NCI-H2196 (cell line): ENCODE data around the gene FOSB.
"Not testable (repeated sequence)": the region's sequence is repeated elsewhere in the genome, so short reads cannot be mapped to it uniquely, and the experiment has no call there.

Experiments
- DNase-seq: peaks from one replicate; lab custom pipeline; 2025; ENCODE audit not compliant: unreplicated experiment; lab: John Stamatoyannopoulos, UW

Gene FOSB

DNA sequence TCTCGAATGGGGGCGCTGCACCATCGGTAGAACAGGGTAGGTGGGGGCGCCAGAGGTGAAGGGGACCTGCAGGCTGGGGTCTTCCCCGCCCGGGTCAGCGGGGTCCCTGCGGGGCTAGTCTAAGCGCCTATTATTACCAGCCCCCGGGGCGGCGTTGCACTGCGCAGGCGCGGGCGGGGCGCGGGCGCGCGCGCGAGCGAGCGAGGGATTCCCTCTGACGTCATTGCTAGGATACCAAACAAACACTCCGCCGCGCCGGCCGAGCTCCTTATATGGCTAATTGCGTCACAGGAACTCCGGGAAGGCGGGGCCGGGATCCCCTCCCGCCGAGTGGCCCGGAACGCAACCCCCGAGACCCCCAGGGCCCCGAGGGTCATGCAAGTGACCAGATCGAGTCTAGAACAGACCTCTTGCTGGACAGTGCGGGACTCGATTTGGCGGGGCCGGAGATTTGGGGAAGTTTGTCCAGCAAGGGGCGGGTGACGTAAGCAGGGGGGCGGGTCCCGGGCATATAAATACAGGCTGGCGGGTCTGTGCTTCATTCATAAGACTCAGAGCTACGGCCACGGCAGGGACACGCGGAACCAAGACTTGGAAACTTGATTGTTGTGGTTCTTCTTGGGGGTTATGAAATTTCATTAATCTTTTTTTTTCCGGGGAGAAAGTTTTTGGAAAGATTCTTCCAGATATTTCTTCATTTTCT lies at the start of gene FOSB:
TSS of gene FOSB (plus strand) at position 541 of the 703 bp plus-strand sequence. CDS start 591 bp downstream, outside the sequence.
- peak; percentile 95 for DNase-seq

DNA sequence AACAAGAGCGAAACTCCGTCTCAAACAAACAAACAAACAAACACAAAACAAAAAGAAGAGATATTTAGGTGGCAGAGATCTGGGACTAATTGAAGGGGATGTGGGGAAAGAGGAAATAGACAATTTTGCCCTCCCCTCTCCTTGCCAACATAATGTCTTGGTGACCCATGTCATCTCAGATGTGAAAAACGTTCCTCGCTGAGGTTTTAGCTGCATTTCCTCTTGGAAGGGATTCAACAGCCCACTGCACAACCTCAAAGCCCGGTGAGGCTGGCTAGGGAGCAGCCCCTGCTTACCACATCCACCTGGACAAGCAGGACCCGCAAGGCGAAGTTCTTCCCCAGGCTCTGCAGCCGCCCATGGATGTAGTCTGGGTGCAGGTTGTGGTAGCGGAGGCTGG lies 49.0 kb upstream of the FOSB start:
- no peak for DNase-seq

DNA sequence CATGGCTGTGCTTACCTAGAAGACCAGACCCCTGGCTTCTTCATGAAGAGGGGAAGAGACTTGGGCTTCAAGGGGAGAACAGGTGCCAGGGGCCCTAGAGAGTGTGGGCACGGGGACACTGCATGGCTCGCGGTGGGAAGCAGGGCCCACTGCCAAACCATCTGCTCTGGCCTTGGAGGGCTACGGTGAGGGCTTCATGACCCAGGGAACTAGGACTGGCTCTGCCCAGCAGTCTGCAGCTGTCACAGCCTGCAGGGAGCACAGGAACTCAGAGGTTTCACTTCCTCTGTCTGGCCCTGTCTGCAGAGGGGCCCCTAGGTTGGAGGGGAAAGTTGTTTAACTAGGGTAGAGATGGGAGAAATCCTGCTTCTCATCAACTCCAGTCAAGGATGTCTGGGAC lies 48.4 kb upstream of the FOSB start:
- DNase-seq = no peak

DNA sequence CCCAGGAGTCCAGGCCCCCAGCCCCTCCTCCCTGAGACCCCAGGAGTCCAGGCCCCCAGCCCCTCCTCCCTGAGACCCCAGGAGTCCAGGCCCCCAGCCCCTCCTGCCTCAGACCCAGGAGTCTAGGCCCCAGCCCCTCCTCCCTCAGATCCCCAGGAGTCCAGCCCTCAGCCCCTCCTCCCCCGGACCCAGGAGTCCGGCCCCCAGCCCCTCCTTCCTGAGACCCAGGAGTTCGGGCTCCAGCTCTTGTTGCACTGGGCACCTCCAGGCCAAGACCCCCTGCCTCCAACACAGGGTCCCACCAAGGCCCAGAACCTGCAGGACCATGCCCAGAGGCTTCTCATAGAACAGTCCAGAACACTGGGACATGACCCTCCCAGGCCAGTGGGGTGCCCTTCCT lies 47.9 kb upstream of the FOSB start:
- no peak for DNase-seq

DNA sequence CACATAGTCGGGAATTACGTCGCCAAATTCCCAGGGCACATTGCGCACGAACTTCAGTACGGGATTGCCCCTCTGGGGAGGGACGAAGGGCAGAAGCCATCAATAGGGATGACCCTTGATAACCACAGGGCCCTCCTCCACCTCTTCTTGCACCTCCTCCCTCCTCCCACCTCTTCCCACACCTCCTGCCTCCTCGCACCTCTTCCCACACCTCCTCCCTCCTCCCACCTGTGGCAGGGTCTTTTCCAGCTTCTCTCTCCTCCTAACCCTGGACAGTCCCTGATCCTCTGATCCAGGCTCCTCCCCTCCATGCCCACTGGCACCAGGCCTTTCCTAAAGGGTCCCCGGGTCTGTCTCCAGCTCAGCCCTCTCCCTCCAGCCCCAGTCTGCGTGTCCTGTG lies 47.4 kb upstream of the FOSB start:
- DNase-seq = no peak

DNA sequence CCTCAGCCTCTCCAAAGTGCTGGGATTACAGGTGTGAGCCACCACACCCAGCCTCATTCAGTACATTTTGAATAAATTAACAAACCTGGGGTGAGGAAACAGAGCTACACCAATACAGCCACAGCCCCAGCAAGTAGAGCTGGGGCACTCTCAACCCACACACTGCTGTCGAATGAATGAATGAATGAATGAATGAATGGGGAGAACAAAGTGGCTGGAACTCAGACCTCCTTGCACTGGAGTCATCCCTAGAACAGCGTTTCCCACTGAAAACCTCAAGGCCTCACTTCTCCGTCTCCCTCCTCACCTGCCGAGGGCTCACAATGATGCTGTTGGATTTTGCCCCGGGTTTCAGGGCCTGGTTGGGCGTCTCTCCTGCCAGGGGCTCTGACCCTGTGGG lies 46.9 kb upstream of the FOSB start:
- no peak for DNase-seq

DNA sequence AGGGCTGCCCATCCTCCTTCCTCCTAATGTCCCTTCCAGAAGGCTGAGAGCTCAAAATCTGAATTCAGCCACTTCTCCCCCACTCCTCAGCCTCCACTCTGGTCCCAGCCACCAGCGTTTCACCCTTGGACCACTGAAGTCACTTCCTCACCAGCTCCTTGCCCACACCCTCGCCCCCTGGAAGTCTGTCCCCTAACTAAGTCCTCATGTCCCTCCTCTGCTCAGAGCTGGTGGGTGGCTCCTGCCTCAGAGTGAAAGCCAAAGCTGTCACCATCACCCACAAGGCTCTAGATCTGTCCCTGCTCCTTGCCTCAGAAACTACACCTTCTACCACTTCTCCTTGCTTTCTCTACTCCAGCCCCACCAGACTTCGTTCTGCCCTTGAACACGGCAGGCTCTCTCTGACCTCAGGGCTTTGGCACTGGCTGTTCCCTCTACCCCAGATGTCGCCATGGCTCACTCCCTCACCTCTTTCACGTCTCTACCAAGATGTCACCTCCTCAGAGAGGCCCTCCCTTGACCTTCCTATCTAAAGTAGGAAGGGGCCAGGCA lies 45.8 kb upstream of the FOSB start:
- DNase-seq = no peak

DNA sequence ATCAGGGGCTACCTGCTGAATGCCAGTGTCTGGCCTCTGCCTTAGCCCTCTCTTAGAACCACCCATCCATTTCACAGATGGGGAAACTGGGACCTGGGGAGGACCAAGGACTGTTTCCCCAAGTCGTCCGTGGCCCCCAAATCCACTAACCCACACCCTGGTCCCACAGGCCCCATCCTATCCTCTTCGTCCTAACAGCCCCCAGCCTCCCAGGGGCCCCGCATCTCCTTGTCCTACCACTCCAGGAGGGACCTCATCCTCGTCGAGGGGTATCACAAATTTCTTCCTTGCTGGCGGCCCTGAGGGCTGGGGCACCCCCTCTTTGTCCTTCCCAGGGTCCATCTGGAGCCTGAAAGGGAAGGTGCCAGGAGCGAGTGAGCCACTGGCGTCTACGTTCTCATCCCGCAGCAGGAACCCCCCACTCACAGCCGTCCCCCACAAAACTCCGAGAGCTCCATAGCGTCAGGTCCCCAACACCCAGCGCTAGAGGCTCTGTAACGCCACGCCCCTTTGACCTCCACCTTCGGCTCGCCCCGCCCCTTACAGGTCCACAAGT lies 44.7 kb upstream of the FOSB start:
- no peak for DNase-seq

DNA sequence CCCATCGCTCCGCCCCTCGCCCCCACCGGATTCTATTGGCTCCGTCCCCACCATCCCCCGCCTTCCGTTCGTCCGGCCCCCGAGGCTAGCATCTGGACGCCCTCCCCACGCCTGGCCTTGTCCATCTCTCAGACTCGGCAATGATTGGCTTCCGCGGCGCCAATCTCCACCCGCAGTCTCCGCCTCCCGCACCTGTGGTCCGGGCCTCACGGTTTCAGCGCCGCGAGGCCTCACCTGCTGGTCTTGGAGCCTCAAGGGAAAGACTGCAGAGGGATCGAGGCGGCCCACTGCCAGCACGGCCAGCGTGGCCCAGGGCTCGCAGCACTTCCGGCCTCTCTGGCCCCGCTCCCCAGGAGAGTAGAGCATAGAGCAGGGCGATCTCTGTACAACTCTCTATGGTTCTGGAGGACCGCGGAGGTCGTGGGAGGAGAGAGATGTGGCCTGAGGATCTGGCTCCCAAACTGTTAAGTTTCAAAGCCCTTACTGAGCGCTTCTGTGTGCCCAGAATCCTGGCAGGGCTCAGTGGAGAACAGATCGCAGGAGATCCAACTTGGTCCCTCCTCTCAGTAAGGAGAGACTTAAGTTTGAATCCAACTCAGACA lies 44.1 kb upstream of the FOSB start, which contains the start of gene ERCC1:
TSS of gene ERCC1 (minus strand) at position 329 of the 602 bp plus-strand sequence. CDS start 543 bp downstream, outside the sequence.
- peak; percentile 100 for DNase-seq

DNA sequence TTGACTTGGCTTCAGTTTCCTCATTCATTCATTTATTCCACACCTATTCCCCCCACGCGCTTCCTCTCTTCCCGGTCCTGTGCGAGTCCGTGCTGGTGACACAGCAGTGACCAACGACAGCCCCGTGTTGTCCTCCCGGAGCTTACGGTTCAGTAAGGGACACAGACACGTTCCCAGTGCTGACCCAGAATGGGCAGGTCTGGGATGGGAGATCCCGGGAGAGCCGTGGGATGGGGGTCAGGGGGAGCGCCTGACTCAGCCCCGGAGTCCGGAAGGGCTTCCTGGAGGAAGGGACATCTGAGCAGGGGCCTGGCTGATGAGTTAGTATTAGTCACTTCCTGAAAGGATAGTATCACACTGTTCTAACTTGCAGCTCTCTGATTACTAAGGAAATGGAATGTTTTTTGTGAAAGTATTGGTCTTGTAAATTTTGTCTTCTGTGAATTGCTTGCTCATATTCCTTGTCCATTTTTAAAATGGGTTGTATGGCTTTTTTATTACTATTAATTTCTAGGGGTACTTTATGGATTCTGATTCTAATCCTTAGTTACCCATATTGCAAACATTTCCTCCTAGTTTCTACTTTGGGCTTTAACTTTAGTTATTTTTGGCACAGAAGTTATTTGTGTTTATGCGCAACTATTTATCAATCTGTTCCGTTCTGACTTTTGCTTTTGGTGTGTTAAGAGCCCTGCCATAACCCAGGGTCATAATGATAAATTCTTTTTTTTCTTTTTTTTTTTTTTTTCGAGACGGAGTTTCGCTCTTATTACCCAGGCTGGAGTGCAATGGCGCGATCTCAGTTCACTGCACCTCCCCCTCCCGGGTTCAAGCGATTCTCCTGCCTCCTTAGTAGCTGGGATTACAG lies 43.4 kb upstream of the FOSB start:
- DNase-seq = peak; percentile 40

DNA sequence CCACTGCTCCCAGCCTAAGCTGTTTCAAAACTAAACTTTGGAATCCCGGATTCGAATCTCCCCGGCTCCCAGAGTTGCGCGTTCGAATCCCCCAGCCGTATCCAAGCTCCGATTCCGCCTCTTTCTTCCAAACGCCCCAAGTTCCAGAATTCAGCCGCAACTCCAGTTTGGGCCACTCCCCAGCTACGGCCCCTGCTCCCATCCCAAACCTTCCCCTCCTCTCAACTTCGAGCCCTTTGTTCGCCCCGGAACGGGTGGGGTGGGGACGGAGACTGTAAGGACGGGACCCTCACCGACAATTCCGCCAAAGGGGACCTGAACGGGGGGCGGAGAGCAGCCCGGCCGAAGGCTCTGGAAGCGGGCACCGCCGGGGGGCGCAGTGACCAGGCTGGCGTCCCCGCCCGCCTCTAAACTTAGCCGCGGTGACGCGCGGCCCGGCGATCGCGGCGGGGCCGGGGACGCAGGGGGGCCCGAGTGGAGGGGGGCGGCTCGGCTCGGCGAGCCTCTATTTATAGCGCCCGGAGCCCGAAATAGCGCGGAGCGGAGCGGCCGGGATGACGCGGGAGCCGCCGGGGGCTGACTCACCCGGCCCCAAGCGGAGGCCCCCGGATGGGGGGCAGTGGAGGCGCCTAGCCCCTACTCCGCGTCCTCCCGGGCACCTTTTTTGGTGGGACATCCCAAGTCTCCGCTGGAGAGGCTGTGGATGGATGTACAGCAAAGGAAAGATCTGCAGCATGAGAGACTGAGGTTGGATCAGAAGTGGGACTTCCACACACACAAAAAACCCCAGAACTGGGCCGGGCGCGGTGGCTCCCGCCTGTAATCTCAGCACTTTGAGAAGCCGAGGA lies 39.2 kb upstream of the FOSB start:
- DNase-seq = no peak

DNA sequence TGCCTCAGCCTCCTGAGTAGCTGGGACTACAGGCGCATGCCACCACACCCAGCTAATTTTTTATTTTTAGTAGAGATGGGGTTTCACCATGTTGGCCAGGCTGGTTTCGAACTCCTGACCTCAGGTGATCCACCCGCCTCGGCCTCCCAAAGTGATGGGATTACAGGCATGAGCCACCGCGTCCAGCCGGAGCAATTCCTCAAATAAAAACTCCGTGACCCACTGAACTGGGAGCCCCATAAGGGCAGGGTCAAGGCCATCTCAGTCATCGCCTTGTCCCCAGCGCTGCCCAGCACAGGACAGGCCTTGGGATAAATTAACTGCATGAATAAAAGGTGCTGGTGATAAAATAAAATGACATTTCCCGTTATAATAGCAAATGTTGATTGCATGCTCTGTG lies 37.9 kb upstream of the FOSB start:
- not testable (repeated sequence) for DNase-seq

DNA sequence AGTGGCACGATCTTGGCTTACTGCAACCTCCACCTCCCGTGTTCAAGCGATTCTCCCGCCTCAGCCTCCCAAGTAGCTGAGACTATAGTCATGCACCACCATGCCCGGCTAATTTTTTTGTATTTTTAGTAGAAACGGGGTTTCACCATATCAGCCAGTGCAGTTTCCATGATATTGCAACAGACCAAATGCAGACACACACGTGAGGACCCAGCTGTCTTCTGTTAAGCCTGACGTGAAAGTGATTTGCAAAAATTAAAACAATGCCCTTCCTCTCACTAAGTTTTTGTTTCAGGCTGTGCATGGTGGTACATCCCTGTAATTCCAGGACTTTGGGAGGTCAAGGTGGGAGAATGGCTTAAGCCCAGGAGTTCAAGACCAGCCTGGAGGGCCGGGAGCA lies 36.8 kb upstream of the FOSB start:
- not testable (repeated sequence) for DNase-seq

DNA sequence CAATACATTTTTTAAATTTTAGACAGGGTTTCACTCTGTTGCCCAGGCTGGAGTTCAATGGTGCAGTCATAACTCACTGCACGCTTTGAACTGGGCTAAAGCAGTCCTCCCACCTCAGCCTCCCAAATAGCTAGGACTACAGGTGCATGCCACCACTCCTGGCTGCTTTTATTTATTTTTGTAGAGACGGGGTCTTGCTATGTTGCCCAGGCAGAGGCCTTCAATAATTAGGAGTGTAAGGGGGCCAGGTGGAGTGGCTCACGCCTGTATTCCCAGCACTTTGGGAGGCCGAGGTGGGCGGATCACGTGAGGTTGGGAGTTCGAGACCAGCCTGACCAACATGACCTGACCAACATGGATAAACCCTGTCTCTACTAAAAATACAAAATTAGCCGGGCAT lies 35.3 kb upstream of the FOSB start:
- not testable (repeated sequence) for DNase-seq

DNA sequence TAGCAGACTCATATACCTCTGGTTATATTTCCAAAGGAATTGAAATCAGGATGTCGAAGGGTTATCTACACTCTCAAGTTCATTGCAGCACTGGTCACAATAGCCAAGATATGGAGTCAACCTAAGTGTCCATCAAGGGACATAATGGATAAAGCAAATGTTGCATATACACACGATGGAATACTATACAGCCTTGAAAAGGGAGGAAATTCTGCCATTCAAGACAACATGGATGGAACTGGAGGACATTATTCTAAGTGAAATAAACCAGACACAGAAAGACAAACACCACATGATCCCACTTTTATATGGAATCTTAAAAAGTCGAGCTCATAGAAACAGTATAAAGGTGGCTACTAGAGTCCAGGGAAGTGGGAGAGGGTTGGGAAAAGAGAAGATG lies 30.5 kb upstream of the FOSB start:
- DNase-seq = no peak

DNA sequence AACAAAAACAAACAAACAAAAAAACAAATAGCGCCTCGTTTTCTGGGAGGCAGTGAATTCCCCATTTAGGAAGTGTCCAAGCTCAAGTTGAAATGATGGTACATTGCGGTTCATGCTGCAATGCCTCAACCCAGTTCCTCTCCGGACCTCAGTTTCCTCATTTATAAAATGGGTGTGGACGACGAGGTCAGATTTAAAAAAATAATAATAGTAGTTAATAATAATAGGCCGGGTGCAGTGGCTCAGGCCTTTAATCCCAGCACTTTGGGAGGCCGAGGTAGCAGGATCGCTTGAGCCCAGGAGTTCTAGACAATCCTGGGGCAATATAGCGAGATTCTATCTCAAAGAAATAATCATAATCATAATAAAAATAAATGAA lies 28.6 kb upstream of the FOSB start:
- no peak for DNase-seq

DNA sequence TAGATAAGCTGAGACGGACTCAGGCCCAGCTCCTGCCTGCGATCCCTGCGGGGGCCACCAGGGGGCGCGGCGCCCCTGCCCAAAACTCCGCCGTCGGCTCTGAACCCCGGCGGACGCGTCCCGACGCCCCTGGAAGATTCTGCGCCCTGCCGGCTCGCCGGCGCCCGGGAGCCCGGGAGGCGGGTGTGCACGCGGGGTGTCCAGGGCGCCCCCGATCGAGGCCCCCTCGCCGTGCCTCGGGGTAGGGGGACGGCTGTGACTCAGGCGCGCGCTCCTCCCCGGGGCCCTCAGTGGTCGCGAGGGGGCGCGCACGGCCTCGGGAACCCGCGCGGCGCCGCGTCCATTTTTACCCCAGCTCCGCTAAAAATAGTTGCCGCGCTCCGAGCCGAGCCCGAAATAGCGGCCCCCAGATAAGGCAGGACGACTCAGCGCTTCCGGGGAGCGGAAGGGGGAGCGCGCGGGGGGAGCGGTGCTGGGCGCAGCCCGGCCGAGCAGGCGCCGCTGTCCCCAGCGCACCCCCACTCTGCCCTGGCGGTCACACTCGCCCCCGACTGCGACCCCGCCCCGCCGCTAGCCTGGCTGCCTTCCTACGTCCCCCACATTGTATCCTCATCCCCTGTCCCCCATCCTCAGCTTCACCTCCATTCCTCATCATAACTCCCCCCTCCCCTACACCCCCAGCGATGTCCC lies 28.1 kb upstream of the FOSB start:
- peak; percentile 82 for DNase-seq

DNA sequence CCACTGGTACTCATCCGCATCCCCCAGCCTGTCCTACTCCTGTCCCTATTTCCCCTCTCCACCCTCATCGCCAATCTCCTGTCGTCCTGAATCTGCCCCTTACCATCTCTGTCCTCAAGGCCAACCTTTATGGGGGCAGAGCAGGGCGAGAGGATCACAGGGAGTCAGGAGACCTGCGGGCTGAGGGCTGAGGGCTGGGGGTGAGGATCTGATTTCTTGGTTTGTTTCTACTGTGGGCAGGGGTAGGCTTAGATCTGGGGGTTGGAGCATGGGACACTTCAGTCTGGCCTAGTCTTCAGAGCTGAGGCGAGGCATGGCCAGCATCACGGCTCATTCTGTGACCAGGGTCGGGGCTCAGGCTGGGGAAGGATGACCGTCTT lies 27.5 kb upstream of the FOSB start:
- no peak for DNase-seq

DNA sequence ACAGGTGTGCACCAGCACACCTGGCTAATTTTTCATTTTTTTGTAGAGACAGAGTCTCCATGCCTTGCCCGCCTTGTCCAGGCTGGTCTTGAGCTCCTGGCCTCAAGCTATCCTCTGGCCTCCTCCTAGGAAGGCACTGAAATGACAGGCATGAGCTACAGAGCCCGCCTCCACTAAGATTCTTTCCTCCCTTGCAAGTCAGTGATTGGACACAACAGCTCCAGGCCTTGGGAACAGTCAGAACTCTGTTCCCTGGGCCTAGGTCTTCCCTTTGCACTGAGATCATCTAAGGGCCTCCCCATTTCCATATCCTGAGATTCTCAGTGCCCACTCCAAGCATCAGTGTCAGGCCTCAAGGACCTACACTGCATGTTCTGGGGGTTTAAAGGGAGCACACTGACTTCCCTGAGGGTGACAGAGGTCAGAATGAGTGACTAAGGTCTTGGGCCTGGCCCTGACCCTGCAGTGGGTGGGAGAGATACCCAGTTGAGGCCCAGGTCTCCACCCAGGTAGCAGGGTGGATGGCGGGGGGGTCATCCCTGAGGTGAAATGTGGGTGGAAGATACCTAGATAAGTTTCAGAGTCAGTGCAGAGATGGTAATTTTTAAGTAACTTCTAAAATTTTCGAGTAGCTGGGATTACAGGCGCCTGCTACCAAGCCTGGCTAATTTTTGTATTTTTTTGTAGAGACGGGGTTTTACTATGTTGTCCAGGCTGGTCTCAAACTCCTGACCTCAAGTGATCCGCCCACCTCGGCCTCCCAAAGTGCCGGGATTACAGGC lies 26.7 kb upstream of the FOSB start:
- DNase-seq = peak; percentile 8
